ENCODE results near the gene SLC16A12. TPM values are rescaled to one million over a fixed set of nuclear protein-coding genes. Genes with fewer than 3 reads are reported as not detected.

SLC16A12 gene
- total and polyA plus RNA-seq, 3 experiments from 2014 or later, result not detected

Other genes starting within 250 kb of the SLC16A12 start
- 1 to 10 TPM; 1.3 to 1.5 TPM for gene IFIT2, start 233.5 kb downstream of the SLC16A12 start, total RNA-seq
- 7.1 TPM for gene IFIT2, start 233.5 kb downstream of the SLC16A12 start, polyA plus RNA-seq
- gene IFIT3, start 207.6 kb downstream of the SLC16A12 start, total RNA-seq, result under 1 TPM; 0.35 to 0.63 TPM
- gene IFIT3, start 207.6 kb downstream of the SLC16A12 start, polyA plus RNA-seq, result 3.7 TPM
- gene IFIT1B, start 157.5 kb downstream of the SLC16A12 start, total RNA-seq, result not detected
- gene IFIT1B, start 157.5 kb downstream of the SLC16A12 start, polyA plus RNA-seq, result 0.14 TPM
- under 1 TPM; 0.39 to 0.71 TPM for gene IFIT1, start 143.0 kb downstream of the SLC16A12 start, total RNA-seq
- gene IFIT1, start 143.0 kb downstream of the SLC16A12 start, polyA plus RNA-seq, result 4.1 TPM
- gene IFIT5, start 121.0 kb downstream of the SLC16A12 start, total RNA-seq, result 1 to 10 TPM; 6.2 to 6.5 TPM
- gene IFIT5, start 121.0 kb downstream of the SLC16A12 start, polyA plus RNA-seq, result 7.9 TPM
- gene PANK1, start 109.6 kb upstream of the SLC16A12 start, total RNA-seq, result 1 to 10 TPM; 3.7 to 4.9 TPM
- gene PANK1, start 109.6 kb upstream of the SLC16A12 start, polyA plus RNA-seq, result 0.16 TPM
- 10 to 100 TPM; 39.9 to 40.4 TPM for gene KIF20B, start 166.0 kb upstream of the SLC16A12 start, total RNA-seq
- gene KIF20B, start 166.0 kb upstream of the SLC16A12 start, polyA plus RNA-seq, result 23.8 TPM